ENCODE data around the gene SLC35B4. TPM values are rescaled to one million over a fixed set of nuclear protein-coding genes. Genes with fewer than 3 reads are reported as not detected.

SLC35B4 gene
- total RNA-seq, 1 experiment from 2014 or later: 21.6 TPM

DNA sequence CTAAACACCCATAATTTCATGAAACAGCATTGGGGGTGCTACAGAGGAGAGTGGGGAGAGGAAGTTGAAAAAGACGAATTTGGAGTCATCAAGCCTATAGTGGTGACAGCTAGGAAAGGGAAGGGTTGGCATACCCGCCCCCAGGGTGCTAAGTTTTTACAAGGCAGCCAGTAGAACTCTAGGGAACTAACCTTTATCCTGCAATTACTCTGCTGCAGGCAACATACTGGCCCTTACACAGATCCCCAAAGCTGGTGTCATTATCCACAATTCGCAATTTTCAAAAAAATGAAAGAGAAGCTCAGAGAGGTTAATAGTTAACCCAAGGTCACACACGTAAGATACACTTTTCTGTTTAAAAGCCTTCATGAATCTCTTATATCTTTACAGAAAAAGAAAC is 14.2 kb upstream of the SLC35B4 start:
- Histone ChIP-seq H3K4me1 (ENCODE audit: control insufficient read depth, insufficient read depth, low read length) (no peaks in the 10 kb centered on the region), H3K9me3 (ENCODE audit: control insufficient read depth, insufficient read depth, low read depth, low read length) (no peaks in the 10 kb centered on the region), H3K36me3 (ENCODE audit: control insufficient read depth, insufficient read depth, low read length) (no peaks in the 10 kb centered on the region), H3K4me3 (ENCODE audit: low read depth in 2 of 2, low read length in 2 of 2) (no peak overlapping the region), H3K27me3 (ENCODE audit: control insufficient read depth, insufficient read depth, low read length) (peaks cover 3% of the 10 kb centered on the region; the same call in 1 of the 2 replicates), H3K27ac (ENCODE audit: low read length) (no peak overlapping the region)
- TF ChIP-seq POLR2AphosphoS5 (IDR thresholded peaks at IDR 0.05; ENCODE audit: low read depth, low read length) (no peak), TCF7L2 (IDR thresholded peaks at IDR 0.05; ENCODE audit: low read depth, low read length) (no peak)
- TF ChIP-seq, protein P1, sequence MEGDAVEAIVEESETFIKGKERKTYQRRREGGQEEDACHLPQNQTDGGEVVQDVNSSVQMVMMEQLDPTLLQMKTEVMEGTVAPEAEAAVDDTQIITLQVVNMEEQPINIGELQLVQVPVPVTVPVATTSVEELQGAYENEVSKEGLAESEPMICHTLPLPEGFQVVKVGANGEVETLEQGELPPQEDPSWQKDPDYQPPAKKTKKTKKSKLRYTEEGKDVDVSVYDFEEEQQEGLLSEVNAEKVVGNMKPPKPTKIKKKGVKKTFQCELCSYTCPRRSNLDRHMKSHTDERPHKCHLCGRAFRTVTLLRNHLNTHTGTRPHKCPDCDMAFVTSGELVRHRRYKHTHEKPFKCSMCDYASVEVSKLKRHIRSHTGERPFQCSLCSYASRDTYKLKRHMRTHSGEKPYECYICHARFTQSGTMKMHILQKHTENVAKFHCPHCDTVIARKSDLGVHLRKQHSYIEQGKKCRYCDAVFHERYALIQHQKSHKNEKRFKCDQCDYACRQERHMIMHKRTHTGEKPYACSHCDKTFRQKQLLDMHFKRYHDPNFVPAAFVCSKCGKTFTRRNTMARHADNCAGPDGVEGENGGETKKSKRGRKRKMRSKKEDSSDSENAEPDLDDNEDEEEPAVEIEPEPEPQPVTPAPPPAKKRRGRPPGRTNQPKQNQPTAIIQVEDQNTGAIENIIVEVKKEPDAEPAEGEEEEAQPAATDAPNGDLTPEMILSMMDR (IDR thresholded peaks at IDR 0.05): no peak
- ATAC-seq: no peak
- ChIA-PET CTCF (no interaction called here), POLR2A (no interaction called here)
- no TSS peak for BruUV-seq (replicated peaks)
- intact Hi-C loops (cut with micrococcal nuclease; ENCODE audit: unreplicated experiment): no loop called here
- DNase-seq (ENCODE audit: low read depth, low spot score): no peak
- in situ Hi-C loops (cut with HindIII; ENCODE audit: low pct_unique_long_range_greater_than_20kb, low sequenced_read_pairs): no loop called here

DNA sequence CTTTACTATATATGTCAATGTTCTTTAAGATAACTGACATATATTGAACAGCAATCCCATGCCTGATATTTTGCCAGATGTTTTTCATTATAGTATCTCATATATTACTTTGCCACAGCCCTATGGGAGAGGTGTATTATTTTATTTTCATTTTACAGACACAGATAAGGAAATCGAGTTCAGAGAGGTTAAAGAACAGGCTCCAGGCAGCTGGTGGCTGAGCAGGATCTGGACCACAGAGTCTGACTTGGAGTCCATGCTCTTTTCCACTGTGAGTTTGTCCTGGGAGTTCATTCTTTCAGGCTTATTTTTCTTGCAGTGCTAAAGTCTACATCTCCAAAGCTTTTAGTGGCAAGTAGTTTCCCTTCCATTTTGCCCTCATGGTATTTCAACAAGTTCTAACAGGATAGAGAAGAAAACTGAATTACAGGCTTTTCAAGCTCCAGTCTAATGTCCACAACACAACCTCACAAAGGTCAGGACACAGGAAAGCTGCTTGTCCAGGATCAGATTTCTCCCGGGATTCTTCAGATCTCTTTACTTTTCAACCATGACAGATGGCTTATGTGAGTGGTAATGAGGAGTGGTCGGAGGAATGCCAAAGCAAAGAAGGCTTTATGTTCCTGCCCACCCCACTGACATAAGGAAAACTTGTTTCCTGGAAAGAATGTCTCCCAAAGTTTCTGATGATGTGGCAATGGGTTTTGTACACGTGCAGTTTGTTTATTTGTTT is 13.1 kb upstream of the SLC35B4 start:
- no peak for DNase-seq (ENCODE audit: low read depth, low spot score)
- BruUV-seq (replicated peaks): no TSS peak
- TF ChIP-seq, protein P2, sequence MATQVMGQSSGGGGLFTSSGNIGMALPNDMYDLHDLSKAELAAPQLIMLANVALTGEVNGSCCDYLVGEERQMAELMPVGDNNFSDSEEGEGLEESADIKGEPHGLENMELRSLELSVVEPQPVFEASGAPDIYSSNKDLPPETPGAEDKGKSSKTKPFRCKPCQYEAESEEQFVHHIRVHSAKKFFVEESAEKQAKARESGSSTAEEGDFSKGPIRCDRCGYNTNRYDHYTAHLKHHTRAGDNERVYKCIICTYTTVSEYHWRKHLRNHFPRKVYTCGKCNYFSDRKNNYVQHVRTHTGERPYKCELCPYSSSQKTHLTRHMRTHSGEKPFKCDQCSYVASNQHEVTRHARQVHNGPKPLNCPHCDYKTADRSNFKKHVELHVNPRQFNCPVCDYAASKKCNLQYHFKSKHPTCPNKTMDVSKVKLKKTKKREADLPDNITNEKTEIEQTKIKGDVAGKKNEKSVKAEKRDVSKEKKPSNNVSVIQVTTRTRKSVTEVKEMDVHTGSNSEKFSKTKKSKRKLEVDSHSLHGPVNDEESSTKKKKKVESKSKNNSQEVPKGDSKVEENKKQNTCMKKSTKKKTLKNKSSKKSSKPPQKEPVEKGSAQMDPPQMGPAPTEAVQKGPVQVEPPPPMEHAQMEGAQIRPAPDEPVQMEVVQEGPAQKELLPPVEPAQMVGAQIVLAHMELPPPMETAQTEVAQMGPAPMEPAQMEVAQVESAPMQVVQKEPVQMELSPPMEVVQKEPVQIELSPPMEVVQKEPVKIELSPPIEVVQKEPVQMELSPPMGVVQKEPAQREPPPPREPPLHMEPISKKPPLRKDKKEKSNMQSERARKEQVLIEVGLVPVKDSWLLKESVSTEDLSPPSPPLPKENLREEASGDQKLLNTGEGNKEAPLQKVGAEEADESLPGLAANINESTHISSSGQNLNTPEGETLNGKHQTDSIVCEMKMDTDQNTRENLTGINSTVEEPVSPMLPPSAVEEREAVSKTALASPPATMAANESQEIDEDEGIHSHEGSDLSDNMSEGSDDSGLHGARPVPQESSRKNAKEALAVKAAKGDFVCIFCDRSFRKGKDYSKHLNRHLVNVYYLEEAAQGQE (IDR thresholded peaks at IDR 0.05; ENCODE audit: insufficient read depth in 1 of 2, low read depth in 2 of 2, low read length in 1 of 2): no peak
- no peak for TF ChIP-seq TCF7L2 (IDR thresholded peaks at IDR 0.05; ENCODE audit: low read depth, low read length)
- no peak for TF ChIP-seq SIN3A (IDR thresholded peaks at IDR 0.05; ENCODE audit: borderline replicate concordance, insufficient read depth, low read depth, low read length)
- TF ChIP-seq POLR2AphosphoS5 (IDR thresholded peaks at IDR 0.05; ENCODE audit: low read depth, low read length): no peak
- TF ChIP-seq, protein P1 (IDR thresholded peaks at IDR 0.05): no peak
- POLR2A ChIA-PET: no interaction called here
- Histone ChIP-seq H3K27ac (ENCODE audit: low read length) (no peak overlapping the region), H3K4me1 (ENCODE audit: control insufficient read depth, insufficient read depth, low read length) (no peaks in the 10 kb centered on the region), H3K36me3 (ENCODE audit: control insufficient read depth, insufficient read depth, low read length) (no peaks in the 10 kb centered on the region), H3K9me3 (ENCODE audit: control insufficient read depth, insufficient read depth, low read depth, low read length) (no peaks in the 10 kb centered on the region), H3K27me3 (ENCODE audit: control insufficient read depth, insufficient read depth, low read length) (no peaks in the 10 kb centered on the region), H3K4me3 (ENCODE audit: low read depth in 2 of 2, low read length in 2 of 2) (no peak overlapping the region)
- intact Hi-C loops (cut with micrococcal nuclease; ENCODE audit: unreplicated experiment) (no loop called here), in situ Hi-C loops (cut with HindIII; ENCODE audit: low pct_unique_long_range_greater_than_20kb, low sequenced_read_pairs) (no loop called here)
- CTCF ChIA-PET: no interaction called here
- no peak for ATAC-seq
